RPMI7951 (cell line): Measurements from ENCODE around the gene PBLD. TPM values are rescaled to one million over a fixed set of nuclear protein-coding genes. Genes with fewer than 3 reads are reported as not detected.

Source experiments
- DNase-seq: peaks from one replicate; pipeline ENCODE4 v3.0.0-alpha.2; 2012; ENCODE audit warnings: low read depth
- total RNA-seq: library from RNA; depleted of rRNA; stranded (reverse); fragments of >200 nt; shearing (Covaris generic); gene quantifications from 2 replicates; pipeline ENCODE4 v1.2.3, GENCODE V29; 2014; rRNA removed

The PBLD gene
- total RNA-seq, 1 experiment from 2014 or later: 2.5 TPM

DNA sequence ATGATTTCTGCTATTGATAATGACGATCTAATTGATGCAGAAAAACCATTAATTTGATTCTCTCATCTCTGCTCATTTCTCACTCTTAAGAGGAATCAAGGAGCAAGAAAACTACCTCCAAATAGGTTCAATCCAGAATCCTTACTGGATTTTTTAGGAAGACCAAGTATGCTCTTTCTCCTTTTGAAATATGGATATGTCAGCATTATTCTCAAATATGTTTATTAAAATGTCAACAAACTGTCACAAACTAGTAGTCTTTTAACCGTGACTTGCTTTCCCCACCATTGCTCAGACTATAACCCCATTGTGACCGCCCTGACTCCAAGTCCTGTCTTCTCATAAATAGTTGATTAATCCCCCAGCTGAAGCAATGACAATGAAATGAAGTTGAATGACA lies 99.7 kb downstream of the PBLD start:
- DNase-seq: no peak

Other genes starting within 250 kb of the PBLD start
- 1.4 and 1.8 TPM in 2 replicates for gene MYPN, start 223.4 kb downstream of the PBLD start, total RNA-seq
- 0.10 TPM in 1 of 2 replicates, not detected in the other for gene ATOH7, start 100.8 kb downstream of the PBLD start, total RNA-seq
- gene HNRNPH3, start 864 bp downstream of the PBLD start, total RNA-seq: 17.8 and 20.2 TPM in 2 replicates
- 13.7 and 18.5 TPM in 2 replicates for gene RUFY2, start 74.3 kb upstream of the PBLD start, total RNA-seq
- gene DNA2, start 139.0 kb upstream of the PBLD start, total RNA-seq: 15.6 and 18.3 TPM in 2 replicates
- 5.3 and 6.6 TPM in 2 replicates for gene SLC25A16, start 194.6 kb upstream of the PBLD start, total RNA-seq
- 4.1 and 6.1 TPM in 2 replicates for gene TET1, start 227.4 kb upstream of the PBLD start, total RNA-seq